T-helper 22 cell (primary cell): ENCODE measurements around the gene FHOD3.
"Not testable (repeated sequence)": the region's sequence is repeated elsewhere in the genome, so short reads cannot be mapped to it uniquely, and the experiment has no call there.

ENCODE experiments used
- DNase-seq: peaks from one replicate; pipeline ENCODE4 v3.0.0-alpha.2; 2020; ENCODE audit warnings: low read depth

FHOD3 gene

GRCh38 chr18:36798738-36799473, 501.4 kb downstream of the FHOD3 start:
- DNase-seq, result no peak

GRCh38 chr18:36805105-36805504, 507.6 kb downstream of the FHOD3 start:
- DNase-seq, result no peak

- no peak for DNase-seq
Observed at GRCh38 chr18:36808681-36809080, 511.2 kb downstream of the FHOD3 start.

GRCh38 chr18:36809590-36810381, 512.3 kb downstream of the FHOD3 start:
- peak; percentile 1 for DNase-seq

GRCh38 chr18:36811430-36811829, 513.9 kb downstream of the FHOD3 start:
- DNase-seq, result no peak

- no peak for DNase-seq
Observed at GRCh38 chr18:36811955-36812354, 514.4 kb downstream of the FHOD3 start.

GRCh38 chr18:36812678-36813077, 515.2 kb downstream of the FHOD3 start:
- DNase-seq, result no peak

- no peak for DNase-seq
Observed at GRCh38 chr18:36813101-36813775, 515.7 kb downstream of the FHOD3 start.

- DNase-seq, result no peak
Observed at GRCh38 chr18:36813824-36814223, 516.3 kb downstream of the FHOD3 start.

- DNase-seq, result no peak
Observed at GRCh38 chr18:36814994-36815393, 517.5 kb downstream of the FHOD3 start.

- DNase-seq, result not testable (repeated sequence)
Observed at GRCh38 chr18:36816096-36816495, 518.6 kb downstream of the FHOD3 start.

- no peak for DNase-seq
Observed at GRCh38 chr18:36817039-36817438, 519.5 kb downstream of the FHOD3 start.

GRCh38 chr18:36818652-36819051, 521.1 kb downstream of the FHOD3 start:
- DNase-seq, result no peak

- no peak for DNase-seq
Observed at GRCh38 chr18:36819621-36820020, 522.1 kb downstream of the FHOD3 start.

GRCh38 chr18:36821681-36822080, 524.2 kb downstream of the FHOD3 start:
- DNase-seq, result no peak

- no peak for DNase-seq
Observed at GRCh38 chr18:36825526-36825925, 528.0 kb downstream of the FHOD3 start.

GRCh38 chr18:36826556-36826955, 529.0 kb downstream of the FHOD3 start:
- DNase-seq, result no peak

GRCh38 chr18:36828157-36828629, 530.7 kb downstream of the FHOD3 start:
- no peak for DNase-seq

GRCh38 chr18:36828630-36829361, 531.3 kb downstream of the FHOD3 start, which contains the start of the genes KIAA1328 and TPGS2:
Gene KIAA1328 (plus strand): TSS chr18:36829127. CDS start chr18:36829139, 12 bp downstream.
Gene TPGS2 (minus strand): TSS chr18:36829002. CDS start chr18:36828767, 235 bp downstream.
- peak; percentile 87 for DNase-seq
